Stomach smooth muscle (tissue), 2 donors: Measurements from ENCODE around the gene PALM3.

Experiments used
- H3K27ac ChIP-seq: one replicate; pipeline ENCODE4 v1.7.0; 2013; ENCODE audit warnings: mild to moderate bottlenecking, low read length, inconsistent platforms
- H3K27me3 ChIP-seq, 2 donors: one replicate each; pipeline ENCODE4 v1.7.0; 2013; ENCODE audit warnings: low read length in 2 of 2; ENCODE audit not compliant: insufficient read depth in 2 of 2, control insufficient read depth in 1 of 2
- H3K36me3 ChIP-seq, 2 donors: one replicate each; pipeline ENCODE4 v1.7.0; 2013; ENCODE audit warnings: low read length in 2 of 2; ENCODE audit not compliant: control insufficient read depth in 2 of 2, insufficient read depth in 2 of 2
- H3K4me1 ChIP-seq: one replicate; pipeline ENCODE4 v1.7.0; 2013; ENCODE audit warnings: low read length; ENCODE audit not compliant: control insufficient read depth, insufficient read depth
- H3K4me3 ChIP-seq, 2 donors: one replicate each; pipeline ENCODE4 v1.7.0; 2013; ENCODE audit warnings: low read length in 2 of 2
- H3K9ac ChIP-seq, 2 donors: one replicate each; pipeline ENCODE4 v1.7.0; 2013; ENCODE audit warnings: low read length in 2 of 2, mild to moderate bottlenecking in 1 of 2
- H3K9me3 ChIP-seq, 2 donors: one replicate each; pipeline ENCODE4 v1.7.0; 2013; ENCODE audit warnings: low read length in 2 of 2; ENCODE audit not compliant: control insufficient read depth in 2 of 2
- donor health status: healthy.
- donor health status: Pancreatic carcinoma.

The PALM3 gene

DNA sequence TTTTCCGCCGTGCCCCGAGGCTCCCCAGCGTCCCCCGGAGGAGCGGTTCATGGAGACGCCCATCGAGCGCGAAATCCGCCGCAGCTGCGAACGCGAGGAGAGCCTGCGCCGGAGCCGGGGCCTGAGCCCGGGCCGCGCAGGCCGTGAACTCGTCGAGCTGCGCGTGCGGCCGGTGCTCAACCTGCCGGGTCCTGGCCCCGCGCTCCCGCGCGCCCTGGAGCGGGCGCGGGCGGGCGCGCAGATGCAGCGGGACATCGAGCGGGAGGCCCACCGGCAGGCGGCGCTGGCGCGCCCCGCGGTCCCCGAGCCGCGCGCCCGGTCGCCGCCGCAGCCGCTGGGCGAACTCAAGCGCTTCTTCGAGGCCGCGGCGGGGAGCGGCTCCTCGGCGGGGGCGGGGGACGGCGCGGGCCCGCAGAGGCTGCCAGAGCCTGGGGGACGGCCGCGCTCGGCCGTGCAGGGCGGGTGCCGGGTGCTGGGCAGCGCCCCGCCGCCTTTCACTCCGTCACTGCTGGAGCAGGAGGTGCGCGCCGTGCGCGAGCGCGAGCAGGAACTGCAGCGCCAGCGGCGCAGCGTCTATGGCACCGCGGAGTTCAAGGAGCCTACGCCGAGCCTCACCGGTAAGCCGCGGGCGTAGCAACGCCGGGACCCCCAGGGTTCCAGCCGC lies 11.5 kb upstream of the PALM3 start:
- Histone ChIP-seq H3K9me3 (no peaks in the 10 kb centered on the region), H3K9ac (peak overlapping the region; percentile 80 to 88), H3K4me1 (peaks cover 34% of the 10 kb centered on the region), H3K27me3 (no peaks in the 10 kb centered on the region), H3K4me3 (peak overlapping the region; percentile 86 to 87), H3K36me3 (no peaks in the 10 kb centered on the region), H3K27ac (peak overlapping the region; percentile 83)

DNA sequence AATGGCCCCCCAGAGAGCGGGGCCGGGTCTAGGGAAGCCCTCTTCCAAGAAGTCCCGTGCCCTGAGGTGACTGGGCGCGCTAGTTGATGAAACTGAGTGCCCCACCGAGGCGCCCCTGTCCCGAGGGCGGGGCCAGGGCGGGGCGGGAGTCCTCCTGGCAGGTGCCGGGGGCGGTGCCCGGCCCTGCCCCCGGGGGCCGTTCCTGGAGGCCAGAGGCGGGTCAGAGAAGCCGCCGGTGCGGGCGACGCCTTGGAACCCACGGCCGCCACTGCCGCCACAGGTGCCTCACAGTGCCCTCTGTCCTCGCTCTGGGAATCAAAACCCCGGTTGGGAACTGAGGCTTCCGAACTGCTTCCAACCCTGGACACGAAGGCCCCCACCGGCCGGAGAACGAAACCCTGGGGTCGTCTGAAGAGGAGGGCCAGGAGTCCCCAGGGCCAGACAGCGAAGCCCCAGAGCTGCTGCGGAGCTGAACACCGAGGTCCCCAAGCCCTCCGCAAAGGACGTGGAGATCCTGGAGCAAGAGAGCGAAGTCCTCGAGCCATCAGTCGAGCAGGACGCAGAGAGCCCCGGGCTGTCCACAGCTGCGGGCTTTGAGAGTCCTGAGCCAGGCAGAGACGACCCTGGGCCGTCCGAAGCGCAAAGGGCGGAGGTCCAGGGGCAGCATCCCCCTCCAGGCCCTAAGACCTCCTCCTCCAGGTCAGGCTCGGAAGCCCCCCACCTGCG lies 10.8 kb upstream of the PALM3 start, which contains the start of gene MISP3:
Gene MISP3 (plus strand): TSS at position 252 of the 726 bp plus-strand sequence. CDS start 524 bp downstream, outside the sequence.
- Histone ChIP-seq H3K4me1 (peaks cover 34% of the 10 kb centered on the region), H3K9me3 (no peaks in the 10 kb centered on the region), H3K36me3 (no peaks in the 10 kb centered on the region), H3K27me3 (no peaks in the 10 kb centered on the region), H3K9ac (peak within 1 kb of the TSS; percentile 80 to 88), H3K27ac (peak within 1 kb of the TSS; percentile 83), H3K4me3 (peak within 1 kb of the TSS; percentile 86 to 87)

DNA sequence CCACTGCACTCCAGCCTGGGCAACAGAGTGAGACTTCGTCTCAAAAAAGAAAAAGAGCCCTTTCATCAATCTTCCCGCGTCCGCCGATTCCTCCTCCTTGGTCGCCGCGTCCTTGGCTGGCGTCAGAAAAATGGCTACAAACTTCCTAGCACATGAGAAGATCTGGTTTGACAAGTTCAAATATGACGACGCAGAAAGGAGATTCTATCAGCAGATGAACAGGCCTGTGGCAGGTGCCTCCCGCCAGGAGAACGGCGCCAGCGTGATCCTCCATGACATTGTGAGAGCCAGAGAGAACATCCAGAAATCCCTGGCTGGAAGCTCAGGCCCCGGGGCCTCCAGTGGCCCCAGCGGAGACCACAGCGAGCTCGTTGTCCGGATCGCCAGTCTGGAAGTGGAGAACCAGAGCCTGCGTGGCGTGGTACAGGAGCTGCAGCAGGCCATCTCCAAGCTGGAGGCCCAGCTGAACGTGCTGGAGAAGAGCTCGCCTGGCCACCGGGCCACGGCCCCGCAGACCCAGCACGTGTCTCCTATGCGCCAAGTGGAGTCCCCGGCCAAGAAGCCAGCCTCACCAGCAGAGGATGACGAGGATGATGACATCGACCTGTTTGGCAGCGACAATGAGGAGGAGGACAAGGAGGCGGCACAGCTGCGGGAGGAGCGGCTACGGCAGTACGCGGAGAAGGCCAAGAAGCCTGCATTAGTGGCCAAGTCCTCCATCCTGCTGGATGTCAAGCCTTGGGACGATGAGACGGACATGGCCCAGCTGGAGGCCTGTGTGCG lies 8.6 kb upstream of the PALM3 start:
- H3K9ac ChIP-seq, result no peak overlapping the region
- H3K27ac ChIP-seq, result no peak overlapping the region
- no peak overlapping the region for H3K4me3 ChIP-seq
- no peaks in the 10 kb centered on the region for H3K9me3 ChIP-seq
- peaks cover 33% of the 10 kb centered on the region for H3K4me1 ChIP-seq
- no peaks in the 10 kb centered on the region for H3K27me3 ChIP-seq
- H3K36me3 ChIP-seq, result no peaks in the 10 kb centered on the region

DNA sequence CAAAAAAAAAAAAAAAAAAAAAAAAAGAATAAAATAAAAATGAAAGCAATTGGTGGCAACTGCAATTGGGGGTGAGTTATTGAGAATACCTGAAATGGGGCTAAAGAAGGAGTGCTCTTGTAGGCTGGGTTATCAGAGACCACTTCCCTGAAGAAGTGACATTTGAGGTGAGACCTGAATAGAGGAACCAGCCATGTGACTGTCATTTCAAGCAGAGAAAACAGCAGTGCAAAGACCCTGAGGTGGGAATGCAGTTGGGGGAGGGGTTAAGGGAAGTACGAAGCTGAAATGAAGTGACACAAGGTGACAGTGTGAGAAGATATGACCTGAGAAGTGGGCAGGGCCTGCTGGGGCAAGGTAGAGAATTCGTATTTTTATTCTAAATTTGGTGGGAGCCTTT lies 4.3 kb upstream of the PALM3 start:
- no peak overlapping the region for H3K9ac ChIP-seq
- no peaks in the 10 kb centered on the region for H3K4me1 ChIP-seq
- no peaks in the 10 kb centered on the region for H3K9me3 ChIP-seq
- H3K27me3 ChIP-seq, result peaks cover 4 to 7% of the 10 kb centered on the region in 2 donors
- no peaks in the 10 kb centered on the region for H3K36me3 ChIP-seq
- no peak overlapping the region for H3K4me3 ChIP-seq
- H3K27ac ChIP-seq, result no peak overlapping the region

DNA sequence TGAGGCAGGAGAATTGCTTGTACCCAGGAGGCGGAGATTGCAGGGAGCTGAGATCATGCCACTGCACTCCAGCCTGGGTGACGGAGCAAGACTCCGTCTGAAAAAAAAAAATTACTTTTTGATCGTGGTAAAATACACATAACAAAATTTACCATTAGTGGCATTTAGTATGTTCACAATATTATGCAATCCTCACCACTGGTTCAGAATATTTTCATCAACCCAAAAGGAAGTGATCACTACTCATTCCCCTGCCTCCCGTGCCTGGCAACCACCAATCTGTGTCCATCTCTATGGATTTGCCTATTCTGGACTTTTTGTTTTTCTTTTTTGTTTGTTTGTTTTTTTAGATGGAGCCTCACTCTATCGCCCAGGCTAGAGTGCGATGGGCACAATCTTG lies 1.2 kb upstream of the PALM3 start:
- no peaks in the 10 kb centered on the region for H3K9me3 ChIP-seq
- H3K27me3 ChIP-seq, result peaks cover 26 to 30% of the 10 kb centered on the region in 2 donors
- peaks cover 1% of the 10 kb centered on the region for H3K4me1 ChIP-seq
- H3K36me3 ChIP-seq, result no peaks in the 10 kb centered on the region
- H3K9ac ChIP-seq, result no peak overlapping the region
- no peak overlapping the region for H3K4me3 ChIP-seq
- no peak overlapping the region for H3K27ac ChIP-seq

DNA sequence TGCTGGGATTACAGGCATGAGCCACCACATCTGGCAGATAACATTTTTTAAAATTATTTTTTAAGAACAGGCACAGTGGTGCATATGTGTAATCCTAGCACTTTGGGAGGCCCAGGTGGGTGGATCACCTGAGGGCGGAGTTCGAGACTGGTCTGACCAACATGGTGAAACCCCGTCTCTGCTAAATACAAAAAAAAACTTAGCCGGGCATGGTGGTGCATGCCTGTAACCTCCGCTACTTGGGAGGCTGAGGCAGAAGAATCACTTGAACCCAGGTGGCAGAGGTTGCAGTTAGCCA lies 631 bp upstream of the PALM3 start:
- no peaks in the 10 kb centered on the region for H3K36me3 ChIP-seq
- peaks cover 5% of the 10 kb centered on the region for H3K4me1 ChIP-seq
- H3K27ac ChIP-seq, result no peak overlapping the region
- no peaks in the 10 kb centered on the region for H3K9me3 ChIP-seq
- no peak overlapping the region for H3K9ac ChIP-seq
- peaks cover 31% of the 10 kb centered on the region in 2 donors for H3K27me3 ChIP-seq
- H3K4me3 ChIP-seq, result no peak overlapping the region

DNA sequence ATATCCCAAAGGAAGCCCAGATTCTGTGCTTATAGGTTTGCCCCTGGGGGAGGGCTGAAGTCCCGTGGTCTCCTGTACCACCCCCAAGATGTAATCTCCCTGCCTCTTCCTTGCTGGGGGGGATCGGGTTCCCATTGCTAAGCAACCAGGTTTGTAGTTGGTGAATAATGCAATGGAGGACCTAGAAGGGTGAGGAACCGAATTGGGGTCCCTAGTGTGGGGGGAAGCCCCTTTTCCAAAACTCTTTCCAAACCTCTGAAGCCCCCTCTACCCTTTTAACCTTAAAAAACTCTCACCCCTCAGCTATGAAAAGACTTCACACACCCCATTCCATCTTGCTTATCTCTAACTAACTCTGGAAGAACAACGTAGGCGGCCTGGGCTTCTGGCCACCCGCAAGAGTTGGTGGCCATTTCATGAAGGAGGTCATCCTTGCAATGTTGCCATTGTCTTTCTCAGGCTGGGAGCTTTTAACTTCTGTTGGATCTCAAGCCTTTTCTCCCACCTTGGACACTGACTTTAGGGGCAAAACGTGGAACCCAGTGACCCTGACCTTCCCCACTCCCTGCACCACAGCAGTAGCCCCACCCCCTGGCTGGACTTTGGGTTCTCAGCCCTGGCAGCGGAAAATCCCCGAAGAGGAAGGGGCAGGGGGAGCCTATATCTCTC lies 661 bp downstream of the PALM3 start:
- Histone ChIP-seq H3K27me3 (peaks cover 31% of the 10 kb centered on the region in 2 donors), H3K36me3 (no peaks in the 10 kb centered on the region), H3K4me1 (peaks cover 5% of the 10 kb centered on the region), H3K4me3 (no peak overlapping the region), H3K9ac (no peak overlapping the region), H3K27ac (no peak overlapping the region), H3K9me3 (no peaks in the 10 kb centered on the region)

DNA sequence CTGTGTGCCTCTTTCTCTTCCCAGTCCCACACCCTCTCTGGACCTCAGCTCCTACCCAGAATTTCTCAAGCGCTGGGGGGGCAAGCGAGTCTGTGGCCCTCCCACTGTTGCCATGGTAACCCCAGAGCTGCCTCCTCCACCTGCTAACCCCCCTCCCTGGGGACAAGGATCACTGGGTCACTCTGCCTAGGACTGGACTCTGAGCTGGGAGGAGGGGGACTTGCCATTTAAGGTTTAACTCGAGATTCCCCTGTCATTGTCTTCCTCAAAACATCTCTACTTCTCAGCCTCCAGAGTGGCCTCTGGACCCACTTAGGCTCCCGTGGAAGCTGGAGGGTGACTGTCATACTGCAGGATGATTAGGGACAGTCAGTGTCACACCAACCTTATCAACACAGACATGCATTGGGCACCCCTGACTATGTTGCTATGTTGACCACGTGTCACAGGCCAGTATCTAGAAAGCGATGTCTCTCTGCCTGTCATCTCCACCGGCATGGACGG lies 2.2 kb downstream of the PALM3 start:
- peaks cover 5% of the 10 kb centered on the region for H3K4me1 ChIP-seq
- H3K9me3 ChIP-seq, result no peaks in the 10 kb centered on the region
- no peak overlapping the region for H3K9ac ChIP-seq
- no peak overlapping the region for H3K27ac ChIP-seq
- peaks cover 31% of the 10 kb centered on the region in 2 donors for H3K27me3 ChIP-seq
- no peak overlapping the region for H3K4me3 ChIP-seq
- H3K36me3 ChIP-seq, result no peaks in the 10 kb centered on the region

DNA sequence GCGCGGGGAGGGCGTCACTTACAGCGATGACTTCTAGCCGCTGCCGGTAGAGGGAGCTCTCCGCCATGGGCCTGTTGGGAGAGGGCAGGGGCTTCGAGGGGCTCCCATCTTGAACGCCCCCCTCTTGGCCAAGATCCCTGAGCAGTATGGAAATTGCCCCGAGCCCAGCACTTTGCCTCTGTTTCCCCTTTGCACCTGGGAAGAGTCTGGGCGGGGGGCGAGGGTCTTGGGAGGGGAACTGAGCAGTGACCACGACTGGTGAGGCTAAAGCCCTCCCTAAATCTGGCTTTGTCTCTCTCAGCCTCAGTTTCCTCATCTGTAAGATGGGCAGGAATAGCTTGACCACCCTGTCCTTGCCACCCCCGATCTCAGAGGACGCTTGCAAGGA lies 2.8 kb downstream of the PALM3 start:
- no peaks in the 10 kb centered on the region for H3K36me3 ChIP-seq
- no peak overlapping the region for H3K27ac ChIP-seq
- peaks cover 5% of the 10 kb centered on the region for H3K4me1 ChIP-seq
- H3K4me3 ChIP-seq, result no peak overlapping the region
- H3K27me3 ChIP-seq, result peaks cover 31% of the 10 kb centered on the region in 2 donors
- no peaks in the 10 kb centered on the region for H3K9me3 ChIP-seq
- H3K9ac ChIP-seq, result no peak overlapping the region
